D721Med (cell line): Measurements from ENCODE around the gene BUB1.
"Not testable (repeated sequence)": the region's sequence is repeated elsewhere in the genome, so short reads cannot be mapped to it uniquely, and the experiment has no call there.

Experiments
- DNase-seq: peaks from one replicate; pipeline ENCODE4 v3.0.0; 2011; ENCODE audit warnings: low spot score; ENCODE audit not compliant: insufficient read length
- FAIRE-seq: peaks from 2 replicates; lab custom pipeline; 2011; peaks lifted over from hg19 to GRCh38; lab: Jason Lieb, UNC
- CTCF ChIP-seq: IDR thresholded peaks from 2 replicates; pipeline ENCODE4 v1.5.1; 2012; ENCODE audit warnings: mild to moderate bottlenecking, control low read depth; ENCODE audit not compliant: insufficient read depth; ENCODE audit errors: missing control alignments

The BUB1 gene

GRCh38 chr2:110688594-110689091 is 10.8 kb upstream of the BUB1 start:
- TF ChIP-seq CTCF: no peak
- DNase-seq (no peak), FAIRE-seq (no peak)

GRCh38 chr2:110687775-110688484 is 10.1 kb upstream of the BUB1 start:
- not testable (repeated sequence) for DNase-seq, FAIRE-seq

DNA sequence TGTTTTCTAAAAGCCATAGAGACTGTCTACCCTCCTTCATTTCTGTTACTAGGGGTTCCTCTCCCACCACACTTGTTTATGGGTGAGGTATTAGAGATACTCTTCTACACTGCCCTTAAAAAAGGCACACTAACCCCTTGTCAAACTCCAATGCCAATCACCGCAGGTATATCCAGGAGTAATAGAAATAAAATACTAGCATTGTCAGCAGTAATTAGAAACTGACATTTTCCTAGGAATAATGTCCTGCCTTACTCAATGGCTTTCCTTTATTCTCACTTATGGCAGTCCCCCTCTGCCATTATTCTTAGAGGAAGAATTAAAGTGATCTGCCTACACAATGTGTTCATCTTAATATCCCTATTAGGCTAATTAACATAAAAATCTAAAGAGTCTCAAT is 5.0 kb upstream of the BUB1 start:
- DNase-seq (no peak), FAIRE-seq (no peak)
- TF ChIP-seq CTCF: no peak

DNA sequence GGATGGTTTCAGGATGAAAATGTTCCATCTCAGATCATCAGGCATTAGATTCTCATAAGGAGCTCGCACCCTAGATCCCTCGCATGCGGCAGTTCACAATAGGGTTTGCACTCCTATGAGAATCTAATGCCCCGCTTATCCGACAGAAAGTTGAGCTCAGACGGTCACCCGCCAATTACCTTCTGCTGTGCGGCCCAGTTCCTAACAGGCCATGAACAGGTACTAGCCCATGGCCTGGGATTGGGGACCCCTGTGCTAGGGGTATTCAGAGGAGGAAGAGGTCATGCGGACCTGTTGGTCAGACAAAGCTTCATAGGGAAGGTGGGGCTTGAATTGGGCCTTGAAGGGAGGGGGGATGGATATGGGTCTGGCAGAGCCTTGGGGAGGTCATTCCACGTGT is 4.4 kb upstream of the BUB1 start:
- no peak for TF ChIP-seq CTCF
- no peak for FAIRE-seq
- no peak for DNase-seq

GRCh38 chr2:110680709-110681108 is 2.8 kb upstream of the BUB1 start:
- FAIRE-seq: no peak
- TF ChIP-seq CTCF: no peak
- DNase-seq: no peak

- no peak for DNase-seq
- no peak for TF ChIP-seq CTCF
- FAIRE-seq: no peak
These were observed 2.0 kb upstream of the BUB1 start for GRCh38 chr2:110679865-110680264.

DNA sequence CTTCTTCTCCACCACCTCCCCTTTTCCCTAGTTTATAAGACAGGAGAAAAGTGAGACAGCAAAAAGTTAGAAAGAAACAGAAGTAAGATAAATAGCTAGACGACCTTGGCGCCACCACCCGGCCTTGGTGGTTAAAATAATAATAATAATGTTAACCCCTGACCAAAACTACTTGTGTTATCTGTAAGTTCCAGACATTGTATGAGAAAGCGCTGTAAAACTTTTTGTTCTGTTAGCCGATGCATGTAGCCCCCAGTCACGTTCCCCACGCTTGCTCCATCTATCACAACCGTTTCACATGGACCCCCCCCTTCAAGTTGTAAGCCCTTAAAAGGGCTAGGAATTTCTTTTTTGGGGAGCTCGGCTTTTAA is 1.5 kb upstream of the BUB1 start:
- DNase-seq (no peak), FAIRE-seq (no peak)
- no peak for TF ChIP-seq CTCF
